GM19023 (cell line): ENCODE measurements around the gene SCN7A.
"Not testable (repeated sequence)": the region's sequence is repeated elsewhere in the genome, so short reads cannot be mapped to it uniquely, and the experiment has no call there.

Experiments
- ATAC-seq: cut with Tn5 transposase; IDR thresholded peaks from one replicate; pipeline ENCODE4 v1.9.1; 2021; ENCODE audit warnings: mild to moderate bottlenecking, moderate library complexity; ENCODE audit not compliant: unreplicated experiment

The SCN7A gene

GRCh38 chr2:166494140-166494624 is at the start of gene SCN7A:
Gene SCN7A, minus strand, starts transcription at chr2:166494249. Its CDS starts 16,553 bp downstream, at chr2:166477696.
- ATAC-seq, result no peak

DNA sequence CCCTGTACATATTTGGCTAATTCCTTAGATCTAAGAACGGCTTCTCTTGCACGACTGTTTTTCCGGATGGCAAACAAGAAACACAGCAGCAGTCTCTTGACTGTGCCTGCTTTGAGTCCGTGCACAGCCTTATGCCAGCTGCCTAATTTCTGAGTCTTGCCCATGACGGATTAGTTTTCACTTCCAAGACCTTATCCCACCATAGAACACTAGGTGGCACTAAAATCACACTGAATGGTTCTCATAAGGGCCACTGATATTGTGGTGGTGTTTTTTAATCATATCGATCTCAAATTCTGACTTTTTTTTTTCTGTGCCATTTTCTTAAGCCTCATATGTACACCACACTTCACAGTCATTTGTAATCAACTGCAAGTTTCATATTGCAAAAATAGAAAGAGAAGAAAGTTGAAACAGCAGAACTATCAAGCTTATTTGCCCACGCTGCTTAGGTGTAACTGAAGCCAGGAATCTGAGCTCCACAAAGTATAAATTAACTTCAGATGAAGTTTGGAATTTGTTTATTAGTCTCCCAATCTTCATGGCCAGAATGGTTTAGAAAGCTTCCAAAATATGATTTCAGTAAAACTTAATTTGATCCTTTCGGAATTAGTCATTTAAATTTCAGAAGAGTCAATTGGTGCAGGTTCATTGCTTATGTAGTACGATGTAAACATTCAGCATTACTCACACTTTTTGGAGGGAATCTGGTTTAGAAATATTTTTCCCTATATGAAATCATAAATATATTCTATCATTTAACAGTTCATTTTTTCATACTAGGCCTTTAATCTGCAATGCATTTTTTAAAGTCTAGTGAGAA is 45.5 kb upstream of the SCN7A start:
- ATAC-seq, result peak; percentile 97

- no peak for ATAC-seq
Measured at GRCh38 chr2:166536111-166536510, 42.1 kb upstream of the SCN7A start.

DNA sequence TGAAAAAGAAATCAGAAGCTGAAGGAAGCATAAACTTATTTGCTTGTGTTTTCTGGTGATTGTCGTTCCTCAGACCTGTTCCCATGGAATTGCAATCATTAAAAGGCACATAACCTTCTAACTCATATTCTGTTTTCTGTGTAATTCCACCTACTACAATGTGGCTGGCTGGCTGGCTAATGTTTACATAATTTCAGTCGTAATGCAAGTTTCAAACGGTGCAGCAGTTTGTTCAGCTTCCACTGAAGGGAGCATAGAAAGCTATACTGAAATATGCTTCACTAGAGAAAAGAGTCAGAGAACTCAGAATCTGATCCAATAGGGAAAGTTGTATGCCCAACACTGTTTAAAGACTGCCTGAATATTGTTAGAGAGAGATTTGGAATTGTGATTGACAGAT is 27.1 kb upstream of the SCN7A start:
- no peak for ATAC-seq

- no peak for ATAC-seq
Measured at GRCh38 chr2:166520604-166521003, 26.6 kb upstream of the SCN7A start.

DNA sequence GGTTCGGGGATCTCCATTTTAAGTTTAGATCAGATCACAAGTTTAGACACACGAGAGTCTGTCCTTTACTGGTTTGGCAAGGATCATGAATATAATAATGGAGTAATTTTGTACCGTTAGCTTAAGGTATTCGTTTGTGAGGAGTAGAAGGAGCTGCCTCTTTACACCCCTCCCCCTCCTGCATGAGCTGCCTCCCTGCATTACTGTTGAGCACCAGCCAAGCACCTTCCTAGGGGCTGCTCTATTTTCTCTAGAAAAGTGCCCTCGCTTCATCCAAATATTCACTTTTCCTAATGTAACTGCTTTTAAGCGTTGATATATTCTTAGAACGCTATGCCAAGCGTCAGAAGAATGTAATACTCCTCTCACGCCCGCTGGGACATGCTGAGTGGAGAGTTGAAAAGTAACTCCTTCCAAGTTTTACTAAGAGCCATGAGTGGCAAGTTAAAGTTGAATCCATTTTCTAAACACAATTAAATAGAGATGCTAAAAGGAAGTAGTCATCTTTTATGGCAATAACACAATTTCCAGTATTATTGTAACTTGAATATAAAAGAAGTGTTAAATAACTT is 25.4 kb upstream of the SCN7A start:
- no peak for ATAC-seq

DNA sequence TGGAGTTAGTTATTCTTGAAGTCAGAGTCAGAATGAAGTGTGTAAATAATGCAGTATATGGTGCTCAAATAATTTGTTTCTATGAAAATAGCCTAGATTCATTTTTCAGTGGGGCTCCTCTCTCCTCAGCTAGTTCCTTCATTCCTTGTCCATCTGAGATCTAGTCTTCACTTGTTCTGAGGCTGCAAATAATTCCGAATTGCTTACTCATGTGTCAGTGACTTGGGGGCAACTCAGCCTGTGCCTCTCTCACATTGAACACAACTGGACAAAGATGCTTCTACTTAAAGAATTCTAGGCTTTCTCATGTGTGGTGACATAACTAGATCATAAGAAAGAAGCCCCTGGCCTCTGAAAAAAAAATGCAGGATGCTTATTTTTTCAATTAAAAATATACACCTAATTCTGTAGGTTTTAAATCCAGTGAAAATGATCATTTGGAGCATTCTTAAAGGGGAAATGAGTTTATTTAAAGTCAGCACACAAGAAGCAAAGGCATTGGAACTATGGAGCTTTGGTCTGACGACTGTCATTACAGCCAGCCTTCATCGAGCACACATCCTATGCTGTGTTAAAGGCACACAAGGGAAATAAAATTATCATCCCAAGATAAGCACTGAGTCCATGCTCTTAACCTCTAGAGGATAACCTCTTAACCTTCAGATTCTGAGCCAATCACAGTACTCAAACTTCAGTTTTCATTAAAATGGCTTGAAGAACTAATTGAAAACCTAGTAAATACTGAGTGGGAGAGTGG is 24.8 kb upstream of the SCN7A start:
- no peak for ATAC-seq

- no peak for ATAC-seq
Measured at GRCh38 chr2:166517533-166518061, 23.5 kb upstream of the SCN7A start.

- ATAC-seq, result no peak
Measured at GRCh38 chr2:166516712-166517303, 22.8 kb upstream of the SCN7A start.

DNA sequence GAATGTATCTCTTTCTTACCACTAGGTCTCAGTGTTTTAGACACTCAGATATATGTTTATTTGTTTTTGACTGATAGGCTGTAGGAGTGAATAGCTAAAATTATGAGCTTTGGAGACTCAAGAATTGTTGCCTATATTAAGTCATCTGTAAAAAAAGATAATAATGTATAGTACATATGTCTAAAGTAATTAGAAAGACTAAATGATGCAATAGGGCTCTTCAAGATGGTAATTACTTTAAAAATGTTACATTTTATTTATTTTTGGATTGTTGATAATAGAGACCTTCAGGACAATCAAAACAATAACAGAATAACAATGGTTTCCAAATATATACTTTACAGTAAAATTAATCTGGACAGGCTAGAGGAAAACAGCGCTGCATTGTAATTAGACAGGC is 19.9 kb upstream of the SCN7A start:
- no peak for ATAC-seq

DNA sequence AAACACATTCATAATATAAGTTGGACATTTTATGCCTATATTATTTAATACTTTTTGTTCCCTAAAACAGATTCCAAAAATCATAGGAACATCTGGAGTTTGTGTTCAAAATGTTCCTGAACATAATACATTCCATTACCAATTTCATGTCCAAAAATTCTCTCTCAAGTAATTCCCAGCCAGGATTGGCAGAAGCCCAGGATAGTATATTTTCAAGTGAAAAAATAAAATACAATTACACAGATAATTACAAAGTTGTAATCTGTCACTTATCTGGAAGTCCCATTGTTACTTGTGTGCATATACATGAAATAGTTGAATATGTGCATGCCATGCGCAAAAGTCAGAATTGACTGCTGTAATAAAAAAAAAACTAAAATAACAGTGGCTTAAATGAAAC is 5.2 kb upstream of the SCN7A start:
- ATAC-seq, result no peak

DNA sequence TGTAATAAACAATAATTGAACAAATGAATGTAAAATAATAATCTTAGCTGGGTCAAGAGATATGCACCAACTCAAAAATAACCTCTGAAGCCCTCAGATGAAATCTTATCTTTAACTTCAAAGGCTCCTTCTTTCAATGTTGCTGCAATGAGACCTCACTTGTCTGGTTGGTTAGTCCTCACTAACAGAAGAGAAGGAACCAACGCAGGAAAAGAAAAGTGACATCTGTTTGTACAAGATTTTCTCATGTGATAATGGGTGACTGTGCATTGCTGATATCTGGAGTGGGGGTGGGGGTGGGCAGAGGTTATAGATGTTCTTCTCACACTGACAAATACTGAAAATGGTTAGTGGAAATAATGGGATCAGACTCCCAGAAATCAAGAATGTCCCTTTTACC is 2.6 kb downstream of the SCN7A start:
- ATAC-seq, result no peak

GRCh38 chr2:166487171-166487570 is 6.9 kb downstream of the SCN7A start:
- ATAC-seq, result no peak

DNA sequence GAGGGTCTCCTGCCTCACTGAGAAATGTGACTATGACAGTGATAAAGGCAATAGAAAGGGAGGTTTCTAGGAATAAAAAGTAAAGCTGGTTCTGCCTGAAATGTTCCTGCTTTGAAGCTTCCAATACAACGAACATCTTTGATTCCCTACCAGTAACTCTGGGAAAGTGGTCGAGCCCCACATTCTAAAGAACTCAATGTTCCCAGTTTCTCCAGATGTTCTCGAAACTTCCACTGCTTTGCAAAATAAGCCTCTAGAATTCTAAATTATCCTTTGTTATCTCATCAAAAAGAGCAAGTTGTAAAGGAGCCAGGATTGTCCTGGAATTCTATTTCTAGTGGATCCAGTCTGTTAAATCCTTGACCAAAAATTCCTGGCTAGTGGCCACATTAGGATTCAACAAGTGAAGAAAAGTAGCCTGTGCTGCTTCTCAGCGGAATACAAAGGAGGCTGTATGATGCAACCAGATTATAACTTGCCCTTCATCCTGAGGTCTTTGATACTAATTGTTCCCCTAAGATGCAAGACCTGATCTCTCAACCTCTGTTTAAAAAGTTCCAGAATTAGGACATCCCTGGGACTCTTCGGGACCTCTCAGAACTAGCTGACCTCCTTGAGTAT is 8.4 kb downstream of the SCN7A start:
- ATAC-seq, result no peak

GRCh38 chr2:166472332-166472731 is 21.7 kb downstream of the SCN7A start:
- no peak for ATAC-seq

GRCh38 chr2:166468124-166469024 is 25.7 kb downstream of the SCN7A start:
- ATAC-seq, result no peak

DNA sequence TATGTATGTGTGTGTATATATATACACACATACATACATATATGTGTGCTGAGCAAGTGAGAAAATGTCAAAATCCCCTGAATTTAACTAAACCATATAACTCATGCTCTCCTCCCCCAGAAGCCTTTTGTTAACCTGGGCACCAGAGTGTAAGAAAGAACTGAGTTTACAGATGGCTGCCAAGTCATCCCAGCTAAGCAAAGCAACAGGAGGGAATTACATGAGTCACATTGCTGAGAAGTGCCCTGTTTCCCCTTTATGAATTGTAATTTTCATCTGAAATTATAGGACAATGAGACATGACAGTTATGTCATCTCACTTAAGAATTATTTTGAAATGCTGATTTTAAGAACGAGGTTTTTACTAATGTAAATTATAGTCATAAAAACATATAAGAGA is 29.9 kb downstream of the SCN7A start:
- ATAC-seq, result no peak

DNA sequence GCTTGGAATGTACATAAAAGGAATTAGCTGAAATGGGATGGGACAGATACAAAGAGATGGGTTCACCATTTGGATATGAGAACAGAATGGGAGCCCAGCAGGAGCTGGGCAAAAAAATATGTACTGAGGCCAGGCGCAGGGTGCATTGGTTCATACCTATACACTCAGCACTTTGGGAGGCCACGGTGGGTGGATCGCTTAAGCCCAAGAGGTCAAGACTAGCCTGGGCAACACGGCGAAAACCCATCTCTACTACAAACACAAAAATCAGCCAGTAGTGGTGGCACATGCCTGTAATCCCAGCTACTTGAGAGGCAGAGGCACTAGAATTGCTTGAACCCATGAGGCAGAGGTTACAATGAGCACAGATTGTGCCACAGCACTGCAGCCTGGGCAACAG is 30.4 kb downstream of the SCN7A start:
- no peak for ATAC-seq

DNA sequence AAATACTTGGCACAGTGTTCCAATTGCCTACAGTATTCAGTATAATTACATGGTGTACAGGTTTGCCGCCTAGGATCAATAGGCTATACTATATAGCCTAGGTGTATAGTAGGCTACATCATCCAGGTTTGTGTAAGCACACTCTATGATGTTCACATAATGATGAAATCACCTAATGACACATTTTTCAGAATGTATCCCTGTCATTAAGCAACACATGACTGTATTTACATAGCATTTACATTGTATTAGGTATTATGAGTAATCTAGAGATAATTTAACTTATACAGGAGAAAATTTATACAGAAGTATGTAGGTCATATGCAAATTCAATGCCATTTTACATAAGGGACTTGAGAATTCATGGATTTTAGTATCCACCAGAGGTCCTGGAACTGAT is 35.4 kb downstream of the SCN7A start:
- ATAC-seq, result no peak

- ATAC-seq, result not testable (repeated sequence)
Measured at GRCh38 chr2:166455823-166456222, 38.2 kb downstream of the SCN7A start.
